Gastroesophageal sphincter (tissue), 3 donors: ENCODE measurements around the gene PLAAT2.

Experiments
- POLR2A ChIP-seq, 2 donors: fragments of 450-650 bp; IDR thresholded peaks; one replicate each; pipeline ENCODE4 v1.6.1; 2017; ENCODE audit warnings: antibody characterized with exemption in 2 of 2, mild to moderate bottlenecking in 2 of 2, moderate library complexity in 1 of 2
- TF ChIP-seq, protein P1 (sequence below), 4 experiments: fragments of 200-600 bp in 2 of 4; fragments of 450-650 bp in 2 of 4; sonication (generic) in 1 of 4; IDR thresholded peaks; one replicate each; pipeline ENCODE4 v1.5.1; 2017 to 2019; ENCODE audit warnings: antibody characterized with exemption in 4 of 4, mild to moderate bottlenecking in 2 of 4, moderate library complexity in 2 of 4

DNA sequence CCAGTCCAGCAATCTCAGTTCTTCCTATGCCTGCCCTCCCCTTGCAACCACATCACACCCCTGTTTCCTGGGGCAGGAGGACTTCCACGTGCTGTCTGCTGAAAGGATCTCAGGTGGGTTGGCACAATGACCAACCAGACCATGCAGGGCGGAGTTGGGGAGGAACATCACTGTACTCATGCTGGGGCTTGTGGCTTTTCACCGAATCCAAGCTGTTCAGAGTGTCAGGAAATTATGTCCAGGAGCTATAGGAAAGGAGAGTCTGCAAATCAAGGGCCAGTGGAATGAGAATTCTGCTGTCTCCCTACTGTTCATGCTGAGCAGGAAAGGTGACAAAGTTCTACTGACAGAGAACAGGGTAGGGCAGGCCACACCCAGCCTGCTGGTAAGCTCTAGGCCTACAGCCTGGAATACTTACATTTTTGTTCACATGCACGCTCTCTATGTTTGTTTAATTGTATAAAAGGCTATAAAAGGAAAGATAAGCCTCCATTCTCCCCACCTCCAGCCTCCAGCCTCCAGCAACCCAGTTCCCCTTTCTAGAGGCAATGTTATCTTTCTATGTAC is 1.7 kb upstream of the PLAAT2 start:
- TF ChIP-seq POLR2A (IDR thresholded peaks at IDR 0.05), result no peak
- TF ChIP-seq, protein P1, sequence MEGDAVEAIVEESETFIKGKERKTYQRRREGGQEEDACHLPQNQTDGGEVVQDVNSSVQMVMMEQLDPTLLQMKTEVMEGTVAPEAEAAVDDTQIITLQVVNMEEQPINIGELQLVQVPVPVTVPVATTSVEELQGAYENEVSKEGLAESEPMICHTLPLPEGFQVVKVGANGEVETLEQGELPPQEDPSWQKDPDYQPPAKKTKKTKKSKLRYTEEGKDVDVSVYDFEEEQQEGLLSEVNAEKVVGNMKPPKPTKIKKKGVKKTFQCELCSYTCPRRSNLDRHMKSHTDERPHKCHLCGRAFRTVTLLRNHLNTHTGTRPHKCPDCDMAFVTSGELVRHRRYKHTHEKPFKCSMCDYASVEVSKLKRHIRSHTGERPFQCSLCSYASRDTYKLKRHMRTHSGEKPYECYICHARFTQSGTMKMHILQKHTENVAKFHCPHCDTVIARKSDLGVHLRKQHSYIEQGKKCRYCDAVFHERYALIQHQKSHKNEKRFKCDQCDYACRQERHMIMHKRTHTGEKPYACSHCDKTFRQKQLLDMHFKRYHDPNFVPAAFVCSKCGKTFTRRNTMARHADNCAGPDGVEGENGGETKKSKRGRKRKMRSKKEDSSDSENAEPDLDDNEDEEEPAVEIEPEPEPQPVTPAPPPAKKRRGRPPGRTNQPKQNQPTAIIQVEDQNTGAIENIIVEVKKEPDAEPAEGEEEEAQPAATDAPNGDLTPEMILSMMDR (IDR thresholded peaks at IDR 0.05), result no peak
